Measurements from ENCODE around the gene GAL3ST1. TPM values are rescaled to one million over a fixed set of nuclear protein-coding genes. Genes with fewer than 3 reads are reported as not detected.
A peak's percentile ranks its signal among the peaks of the same experiment; 100 is the strongest.

GAL3ST1 gene
- total and polyA plus RNA-seq, 2 of the 8 experiments (the other 6 are each of a cell fraction or from before 2014, with no cell fraction given), result 11.0 to 32.5 TPM

DNA sequence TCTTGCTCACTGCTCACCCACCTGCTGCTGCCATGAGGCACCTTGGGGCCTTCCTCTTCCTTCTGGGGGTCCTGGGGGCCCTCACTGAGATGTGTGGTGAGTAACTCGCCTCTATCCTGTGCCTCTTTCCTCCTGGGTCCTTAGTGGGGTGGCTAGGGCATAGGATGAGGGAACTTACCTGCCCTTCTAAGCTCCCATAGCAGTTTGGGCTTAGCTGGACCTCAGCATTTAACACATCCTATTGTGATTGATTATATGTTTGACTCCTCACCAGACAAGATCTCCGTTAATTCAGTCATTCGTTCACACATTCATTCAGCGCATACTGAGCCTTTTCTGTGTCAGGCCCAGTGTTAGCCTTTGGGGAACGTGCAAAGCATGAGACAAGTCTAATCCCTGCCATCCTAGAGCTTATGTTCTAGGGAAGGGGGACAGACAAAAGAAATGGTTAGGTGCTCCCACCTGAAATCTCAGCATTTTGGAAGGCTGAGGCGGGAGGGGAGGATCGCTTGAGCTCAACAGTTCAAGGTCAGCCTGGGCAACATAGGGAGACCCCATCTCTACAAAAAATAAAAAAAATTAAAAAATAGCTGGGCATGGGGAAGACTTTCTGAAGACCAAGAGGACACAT is 33.0 kb upstream of the GAL3ST1 start:
- Histone ChIP-seq H3K9ac (replicated peaks in 1 of 4; ENCODE audit: extremely low read depth in 1 of 4, low read depth in 3 of 4, low read length in 3 of 4) (peak overlapping the region in 3 of 4 experiments; percentile 68 to 79 (median 76); a peak in 6 of 7 replicates), H2BK5ac (ENCODE audit: low read depth, low read length) (peak overlapping the region; percentile 97; the same call in 1 of the 2 replicates), H3K4me3 (ENCODE audit: extremely low read depth in 1 of 4, insufficient read depth in 2 of 4, low read depth in 3 of 4, low read length in 4 of 4) (peak overlapping the region; percentile 48 to 83 (median 76)), H3K36me3 (ENCODE audit: control insufficient read depth in 2 of 4, insufficient read depth in 4 of 4, low read length in 3 of 4) (peaks cover 8 to 25% (median 16%) of the 10 kb centered on the region in 4 experiments; a peak in 7 of 8 replicates), H4K5ac (ENCODE audit: insufficient read length, low read depth, low read length) (peak overlapping the region; percentile 17), H2BK12ac (ENCODE audit: low read depth, low read length) (peak overlapping the region; percentile 97), H3K79me1 (ENCODE audit: low read depth, low read length) (0 out of 2 replicates have a peak, but pooled peaks cover 2% of the 10 kb centered on the region), H3K27ac (ENCODE audit: low read depth, low read length) (peak overlapping the region; percentile 89), H2BK20ac (ENCODE audit: low read length) (0 out of 2 replicates have a peak overlapping the region, but pooled peaks have one; percentile 6), H2AK5ac (ENCODE audit: low read depth, low read length) (peak overlapping the region; percentile 98; the same call in 1 of the 2 replicates), H3K18ac (ENCODE audit: extremely low read depth, low read length) (peak overlapping the region; percentile 89), H2BK120ac (replicated peaks; ENCODE audit: low read depth, low read length) (peak overlapping the region; percentile 77), H2BK15ac (ENCODE audit: low read length) (peak overlapping the region; percentile 10; the same call in 1 of the 2 replicates), H3K23ac (ENCODE audit: insufficient read length) (no peak overlapping the region), H3K56ac (replicated peaks; ENCODE audit: insufficient read length, low read depth, low read length) (peak overlapping the region; percentile 20), H4K8ac (ENCODE audit: extremely low read depth, insufficient read depth, low read length) (peak overlapping the region; percentile 63; the same call in 1 of the 2 replicates), H4K91ac (replicated peaks; ENCODE audit: insufficient read length, low read length) (peak overlapping the region; percentile 89), H3K4me1 (replicated peaks in 1 of 4; ENCODE audit: control insufficient read depth in 3 of 4, insufficient read depth in 4 of 4, low read length in 3 of 4) (peaks cover 3 to 31% (median 12%) of the 10 kb centered on the region in 4 experiments), H3K79me2 (ENCODE audit: control insufficient read depth in 1 of 2, insufficient read depth in 2 of 2, low read length in 2 of 2) (peaks cover 0 to 15% of the 10 kb centered on the region in 2 experiments; a peak in 2 of 4 replicates), H3K27me3 (replicated peaks in 1 of 4; ENCODE audit: control insufficient read depth in 3 of 4, extremely low read depth in 1 of 4, insufficient read depth in 3 of 4, low read length in 3 of 4) (no peaks in the 10 kb centered on the region), H3K14ac (ENCODE audit: insufficient read length) (peak overlapping the region; percentile 0), H3K23me2 (ENCODE audit: low read depth, low read length) (peaks cover 9% of the 10 kb centered on the region; the same call in 1 of the 2 replicates), H4K20me1 (replicated peaks in 1 of 2; ENCODE audit: control insufficient read depth in 1 of 2, insufficient read depth in 2 of 2, low read length in 2 of 2) (no peaks in the 10 kb centered on the region), H3K4me2 (ENCODE audit: insufficient read depth in 1 of 2, low read depth in 2 of 2, low read length in 2 of 2) (peak overlapping the region; percentile 95 to 96), H2AFZ (ENCODE audit: low read length) (no peak overlapping the region), H3K9me3 (ENCODE audit: insufficient read depth in 2 of 2, low read depth in 1 of 2, low read length in 1 of 2) (no peaks in the 10 kb centered on the region), H3K4ac (replicated peaks; ENCODE audit: insufficient read length, low read depth, low read length) (peak overlapping the region; percentile 48)
- POLR2A ChIA-PET (ENCODE audit: partially characterized antibody), result interaction anchor here (0.8 to 3.5 kb wide), 14 partner anchors 9 to 184 kb away, joined by 3 to 16 read pairs (median 4); partner anchors contain the start of genes PES1 and SLC35E4
- WGBS, 2 experiments (ENCODE audit: extremely low coverage in 1 of 2, insufficient coverage in 1 of 2, insufficient read length in 1 of 2, insufficient replicate concordance in 2 of 2, low coverage in 1 of 2, low lambda C conversion rate in 2 of 2, missing lambda C conversion rate in 1 of 2), result 73% methylated on average over 7 of the region's 7 CpGs; no CpG with 5 or more reads in 1 of the 2 experiments
- DNase-seq (ENCODE audit: low read depth in 1 of 2, low spot score in 2 of 2) (no peak), FAIRE-seq (no peak)
- CTCF ChIA-PET (ENCODE audit: partially characterized antibody), result interaction anchor here (0.5 to 7.0 kb wide), 17 partner anchors 9 to 199 kb away, joined by 3 to 52 read pairs (median 3); partner anchors contain the start of genes PES1 and SLC35E4
- TF ChIP-seq SUZ12 (IDR thresholded peaks at IDR 0.05; ENCODE audit: low read length), result no peak
- TF ChIP-seq SP2 (IDR thresholded peaks at IDR 0.05; ENCODE audit: low read length), result no peak
- TF ChIP-seq RBBP5 (IDR thresholded peaks at IDR 0.05; ENCODE audit: borderline replicate concordance, low read depth, low read length), result no peak
- TF ChIP-seq, protein P1, sequence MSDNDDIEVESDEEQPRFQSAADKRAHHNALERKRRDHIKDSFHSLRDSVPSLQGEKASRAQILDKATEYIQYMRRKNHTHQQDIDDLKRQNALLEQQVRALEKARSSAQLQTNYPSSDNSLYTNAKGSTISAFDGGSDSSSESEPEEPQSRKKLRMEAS (IDR thresholded peaks at IDR 0.05), result no peak
- TF ChIP-seq RXRA (IDR thresholded peaks at IDR 0.05; ENCODE audit: insufficient read depth, low read depth, low read length), result no peak
- TF ChIP-seq CBX5 (IDR thresholded peaks at IDR 0.05; ENCODE audit: low read depth, low read length), result no peak

All from H1 (cell line).